Ureter (tissue), 1 donor: ENCODE measurements around the gene SLC38A1. TPM values are rescaled to one million over a fixed set of nuclear protein-coding genes. Genes with fewer than 3 reads are reported as not detected.
"Not testable (repeated sequence)": the region's sequence is repeated elsewhere in the genome, so short reads cannot be mapped to it uniquely, and the experiment has no call there.

Source experiments
- DNase-seq: peaks from one replicate; pipeline ENCODE4 v3.0.0-alpha.2; 2020; ENCODE audit warnings: low spot score
- total RNA-seq: library from RNA; stranded (reverse); gene quantifications from one replicate; pipeline ENCODE4 v1.2.4, GENCODE V29; 2023
- donor health status: DM: yes; HTN: yes; CAD: no.

SLC38A1 gene
- total RNA-seq, 1 donor from 2014 or later: 213 TPM

GRCh38 chr12:46206471-46206870 lies 62.4 kb downstream of the SLC38A1 start:
- no peak for DNase-seq

- no peak for DNase-seq
Measured at GRCh38 chr12:46205294-46205693, 63.5 kb downstream of the SLC38A1 start.

GRCh38 chr12:46201284-46201789 lies 67.5 kb downstream of the SLC38A1 start:
- no peak for DNase-seq

GRCh38 chr12:46200551-46200950 lies 68.3 kb downstream of the SLC38A1 start:
- no peak for DNase-seq

- no peak for DNase-seq
Measured at GRCh38 chr12:46198913-46199312, 69.9 kb downstream of the SLC38A1 start.

- DNase-seq: no peak
Measured at GRCh38 chr12:46197883-46198282, 71.0 kb downstream of the SLC38A1 start.

GRCh38 chr12:46190533-46190932 lies 78.3 kb downstream of the SLC38A1 start:
- DNase-seq: not testable (repeated sequence)

GRCh38 chr12:46188170-46188569 lies 80.7 kb downstream of the SLC38A1 start:
- no peak for DNase-seq

GRCh38 chr12:46187023-46187422 lies 81.8 kb downstream of the SLC38A1 start:
- DNase-seq: peak; percentile 63

- no peak for DNase-seq
Measured at GRCh38 chr12:46186088-46186487, 82.8 kb downstream of the SLC38A1 start.

- DNase-seq: no peak
Measured at GRCh38 chr12:46185686-46186085, 83.2 kb downstream of the SLC38A1 start.

- DNase-seq: no peak
Measured at GRCh38 chr12:46184798-46185595, 83.8 kb downstream of the SLC38A1 start.

- DNase-seq: no peak
Measured at GRCh38 chr12:46183112-46183511, 85.7 kb downstream of the SLC38A1 start.

- DNase-seq: no peak
Measured at GRCh38 chr12:46181465-46181864, 87.4 kb downstream of the SLC38A1 start.

GRCh38 chr12:46179693-46180452 lies 89.0 kb downstream of the SLC38A1 start:
- DNase-seq: no peak

- DNase-seq: no peak
Measured at GRCh38 chr12:46177837-46178608, 90.8 kb downstream of the SLC38A1 start.

- DNase-seq: no peak
Measured at GRCh38 chr12:46177025-46177424, 91.8 kb downstream of the SLC38A1 start.

GRCh38 chr12:46174919-46175318 lies 93.9 kb downstream of the SLC38A1 start:
- no peak for DNase-seq

- DNase-seq: no peak
Measured at GRCh38 chr12:46174061-46174662, 94.7 kb downstream of the SLC38A1 start.

- no peak for DNase-seq
Measured at GRCh38 chr12:46168426-46168825, 100.4 kb downstream of the SLC38A1 start.

- no peak for DNase-seq
Measured at GRCh38 chr12:46167412-46167811, 101.4 kb downstream of the SLC38A1 start.

GRCh38 chr12:46165191-46165590 lies 103.7 kb downstream of the SLC38A1 start:
- no peak for DNase-seq
